ENCODE data around the gene MLKL.

MLKL gene

GRCh38 chr16:74718140-74718539 lies 17.5 kb upstream of the MLKL start:
- CTCF ChIA-PET = interaction anchor here (0.9 kb wide), 1 partner anchor 56 kb away, joined by 3 read pairs; the partner anchor contains the start of gene FA2H
- no peaks in the 10 kb centered on the region for H3K36me3 ChIP-seq (ENCODE audit: control insufficient read depth in 4 of 4, insufficient read depth in 4 of 4, low read length in 3 of 4)

GRCh38 chr16:74717367-74717766 lies 16.7 kb upstream of the MLKL start:
- H3K4me3 ChIP-seq (ENCODE audit: control insufficient read depth in 1 of 7, extremely low read depth in 1 of 7, insufficient read depth in 4 of 7, low read depth in 2 of 7, low read length in 6 of 7) = no peak overlapping the region
- no peaks in the 10 kb centered on the region for H3K36me3 ChIP-seq (ENCODE audit: control insufficient read depth in 4 of 4, insufficient read depth in 4 of 4, low read length in 3 of 4)
- ChIA-PET POLR2A (no interaction called here), CTCF (interaction anchor here (1.3 to 1.6 kb wide), 2 partner anchors 9 to 30 kb away, joined by 3 to 5 read pairs; no protein-coding TSS in a partner anchor)
- H3K27me3 ChIP-seq (replicated peaks in 2 of 5; ENCODE audit: control insufficient read depth in 4 of 5, insufficient read depth in 5 of 5, low read length in 4 of 5) = no peaks in the 10 kb centered on the region
- no peak overlapping the region for H3K27ac ChIP-seq (ENCODE audit: insufficient read depth in 1 of 2, low read depth in 1 of 2, low read length in 2 of 2, poor library complexity in 1 of 2, severe bottlenecking in 2 of 2)
- WGBS (ENCODE audit: insufficient coverage) = 98% methylated on average over 5 of the region's 7 CpGs
- peaks cover 0 to 4% (median 0%) of the 10 kb centered on the region in 4 experiments for H3K4me1 ChIP-seq (ENCODE audit: control extremely low read depth in 1 of 4, control insufficient read depth in 4 of 4, insufficient read depth in 4 of 4, low read length in 3 of 4)
- no peaks in the 10 kb centered on the region for H3K9me3 ChIP-seq (ENCODE audit: control extremely low read depth in 1 of 5, control insufficient read depth in 4 of 5, insufficient read depth in 2 of 5, low read depth in 1 of 5, low read length in 4 of 5)
- no peak for DNase-seq

More at GRCh38 chr16:74718140-74718539, 17.5 kb upstream of the MLKL start:
- POLR2A ChIA-PET = no interaction called here
- Histone ChIP-seq H3K27ac (ENCODE audit: insufficient read depth in 1 of 2, low read depth in 1 of 2, low read length in 2 of 2, poor library complexity in 1 of 2, severe bottlenecking in 2 of 2) (no peak overlapping the region), H3K4me3 (ENCODE audit: control insufficient read depth in 1 of 7, extremely low read depth in 1 of 7, insufficient read depth in 4 of 7, low read depth in 2 of 7, low read length in 6 of 7) (no peak overlapping the region), H3K9me3 (ENCODE audit: control extremely low read depth in 1 of 5, control insufficient read depth in 4 of 5, insufficient read depth in 2 of 5, low read depth in 1 of 5, low read length in 4 of 5) (no peaks in the 10 kb centered on the region), H3K27me3 (replicated peaks in 2 of 5; ENCODE audit: control insufficient read depth in 4 of 5, insufficient read depth in 5 of 5, low read length in 4 of 5) (no peaks in the 10 kb centered on the region), H3K4me1 (ENCODE audit: control extremely low read depth in 1 of 4, control insufficient read depth in 4 of 4, insufficient read depth in 4 of 4, low read length in 3 of 4) (peaks cover 0 to 5% (median under 1%) of the 10 kb centered on the region in 4 experiments)
- WGBS (ENCODE audit: insufficient coverage) = 96% methylated on average over 13 of the region's 13 CpGs
- DNase-seq = no peak

- Histone ChIP-seq H3K27ac (ENCODE audit: insufficient read depth in 1 of 2, low read depth in 1 of 2, low read length in 2 of 2, poor library complexity in 1 of 2, severe bottlenecking in 2 of 2) (no peak overlapping the region), H3K4me3 (ENCODE audit: control insufficient read depth in 1 of 7, extremely low read depth in 1 of 7, insufficient read depth in 4 of 7, low read depth in 2 of 7, low read length in 6 of 7) (no peak overlapping the region), H3K27me3 (replicated peaks in 2 of 5; ENCODE audit: control insufficient read depth in 4 of 5, insufficient read depth in 5 of 5, low read length in 4 of 5) (no peaks in the 10 kb centered on the region), H3K4me1 (ENCODE audit: control extremely low read depth in 1 of 4, control insufficient read depth in 4 of 4, insufficient read depth in 4 of 4, low read length in 3 of 4) (peaks cover 0 to under 1% (median 0%) of the 10 kb centered on the region in 4 experiments), H3K36me3 (ENCODE audit: control insufficient read depth in 4 of 4, insufficient read depth in 4 of 4, low read length in 3 of 4) (no peaks in the 10 kb centered on the region), H3K9me3 (ENCODE audit: control extremely low read depth in 1 of 5, control insufficient read depth in 4 of 5, insufficient read depth in 2 of 5, low read depth in 1 of 5, low read length in 4 of 5) (no peaks in the 10 kb centered on the region)
- POLR2A ChIA-PET = no interaction called here
- no peak for DNase-seq
- 93% methylated on average over 12 of the region's 15 CpGs for WGBS (ENCODE audit: insufficient coverage)
- CTCF ChIA-PET = interaction anchor here (0.8 to 1.6 kb wide), 3 partner anchors 10 to 31 kb away, joined by 3 to 5 read pairs (median 3); no protein-coding TSS in a partner anchor
Observed at GRCh38 chr16:74716355-74716754, 15.7 kb upstream of the MLKL start.

- Histone ChIP-seq H3K27ac (ENCODE audit: insufficient read depth in 1 of 2, low read depth in 1 of 2, low read length in 2 of 2, poor library complexity in 1 of 2, severe bottlenecking in 2 of 2) (no peak overlapping the region), H3K4me1 (ENCODE audit: control extremely low read depth in 1 of 4, control insufficient read depth in 4 of 4, insufficient read depth in 4 of 4, low read length in 3 of 4) (no peaks in the 10 kb centered on the region), H3K36me3 (ENCODE audit: control insufficient read depth in 4 of 4, insufficient read depth in 4 of 4, low read length in 3 of 4) (no peaks in the 10 kb centered on the region), H3K9me3 (ENCODE audit: control extremely low read depth in 1 of 5, control insufficient read depth in 4 of 5, insufficient read depth in 2 of 5, low read depth in 1 of 5, low read length in 4 of 5) (no peaks in the 10 kb centered on the region), H3K27me3 (replicated peaks in 2 of 5; ENCODE audit: control insufficient read depth in 4 of 5, insufficient read depth in 5 of 5, low read length in 4 of 5) (no peaks in the 10 kb centered on the region), H3K4me3 (ENCODE audit: control insufficient read depth in 1 of 7, extremely low read depth in 1 of 7, insufficient read depth in 4 of 7, low read depth in 2 of 7, low read length in 6 of 7) (no peak overlapping the region)
- ChIA-PET CTCF (interaction anchor here (1.0 to 6.9 kb wide), 3 partner anchors 8 to 149 kb away, joined by 3 to 98 read pairs (median 16); no protein-coding TSS in a partner anchor), POLR2A (no interaction called here)
- WGBS (ENCODE audit: insufficient coverage) = 90% methylated on average over 5 of the region's 10 CpGs
- DNase-seq = no peak
Observed at GRCh38 chr16:74713876-74714275, 13.2 kb upstream of the MLKL start.

- Histone ChIP-seq H3K27me3 (replicated peaks in 2 of 5; ENCODE audit: control insufficient read depth in 4 of 5, insufficient read depth in 5 of 5, low read length in 4 of 5) (no peaks in the 10 kb centered on the region), H3K9me3 (ENCODE audit: control extremely low read depth in 1 of 5, control insufficient read depth in 4 of 5, insufficient read depth in 2 of 5, low read depth in 1 of 5, low read length in 4 of 5) (no peaks in the 10 kb centered on the region), H3K4me3 (ENCODE audit: control insufficient read depth in 1 of 7, extremely low read depth in 1 of 7, insufficient read depth in 4 of 7, low read depth in 2 of 7, low read length in 6 of 7) (no peak overlapping the region), H3K4me1 (ENCODE audit: control extremely low read depth in 1 of 4, control insufficient read depth in 4 of 4, insufficient read depth in 4 of 4, low read length in 3 of 4) (peaks cover 0 to 4% (median 0%) of the 10 kb centered on the region in 4 experiments), H3K27ac (ENCODE audit: insufficient read depth in 1 of 2, low read depth in 1 of 2, low read length in 2 of 2, poor library complexity in 1 of 2, severe bottlenecking in 2 of 2) (no peak overlapping the region), H3K36me3 (ENCODE audit: control insufficient read depth in 4 of 4, insufficient read depth in 4 of 4, low read length in 3 of 4) (no peaks in the 10 kb centered on the region)
- ChIA-PET CTCF (interaction anchor here (1.5 to 6.9 kb wide), 3 partner anchors 12 to 149 kb away, joined by 10 to 98 read pairs (median 16); no protein-coding TSS in a partner anchor), POLR2A (no interaction called here)
- 95% methylated on average over 5 of the region's 10 CpGs for WGBS (ENCODE audit: insufficient coverage)
- DNase-seq = no peak
Observed at GRCh38 chr16:74713325-74713724, 12.7 kb upstream of the MLKL start.

DNA sequence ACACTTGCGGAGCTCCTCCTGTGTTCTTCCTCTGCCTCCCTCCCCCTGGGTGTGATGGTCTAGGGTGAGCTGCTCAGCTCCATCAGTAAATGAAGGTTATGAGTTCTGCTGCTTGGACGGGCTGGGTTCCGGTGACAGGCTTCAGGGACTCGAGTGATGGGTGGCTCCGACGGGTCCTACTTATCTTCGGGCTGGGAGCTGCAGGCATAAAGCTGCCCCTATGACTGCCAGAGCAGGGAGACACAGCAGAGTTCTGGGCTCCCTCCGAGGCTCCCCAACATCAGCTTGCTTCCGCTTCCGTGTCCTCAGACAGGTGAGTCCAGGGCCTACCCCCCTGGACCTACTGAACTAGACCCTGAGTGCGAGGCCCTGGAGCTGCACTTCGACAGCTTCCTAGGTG lies 11.3 kb upstream of the MLKL start:
- Histone ChIP-seq H3K9me3 (ENCODE audit: control extremely low read depth in 1 of 5, control insufficient read depth in 4 of 5, insufficient read depth in 2 of 5, low read depth in 1 of 5, low read length in 4 of 5) (no peaks in the 10 kb centered on the region), H3K4me1 (ENCODE audit: control extremely low read depth in 1 of 4, control insufficient read depth in 4 of 4, insufficient read depth in 4 of 4, low read length in 3 of 4) (peaks cover 0 to 4% (median 0%) of the 10 kb centered on the region in 4 experiments), H3K27me3 (replicated peaks in 2 of 5; ENCODE audit: control insufficient read depth in 4 of 5, insufficient read depth in 5 of 5, low read length in 4 of 5) (no peaks in the 10 kb centered on the region), H3K4me3 (ENCODE audit: control insufficient read depth in 1 of 7, extremely low read depth in 1 of 7, insufficient read depth in 4 of 7, low read depth in 2 of 7, low read length in 6 of 7) (no peak overlapping the region), H3K36me3 (ENCODE audit: control insufficient read depth in 4 of 4, insufficient read depth in 4 of 4, low read length in 3 of 4) (no peaks in the 10 kb centered on the region), H3K27ac (ENCODE audit: insufficient read depth in 1 of 2, low read depth in 1 of 2, low read length in 2 of 2, poor library complexity in 1 of 2, severe bottlenecking in 2 of 2) (no peak overlapping the region)
- DNase-seq = no peak
- 96% methylated on average over 12 of the region's 12 CpGs for WGBS (ENCODE audit: insufficient coverage)
- POLR2A ChIA-PET = interaction anchor here (1.4 kb wide), 1 partner anchor 11 kb away, joined by 4 read pairs; the partner anchor contains the start of gene MLKL
- CTCF ChIA-PET = interaction anchor here (1.0 to 6.9 kb wide), 9 partner anchors 9 to 151 kb away, joined by 3 to 98 read pairs (median 6); partner anchors contain the start of gene MLKL

DNA sequence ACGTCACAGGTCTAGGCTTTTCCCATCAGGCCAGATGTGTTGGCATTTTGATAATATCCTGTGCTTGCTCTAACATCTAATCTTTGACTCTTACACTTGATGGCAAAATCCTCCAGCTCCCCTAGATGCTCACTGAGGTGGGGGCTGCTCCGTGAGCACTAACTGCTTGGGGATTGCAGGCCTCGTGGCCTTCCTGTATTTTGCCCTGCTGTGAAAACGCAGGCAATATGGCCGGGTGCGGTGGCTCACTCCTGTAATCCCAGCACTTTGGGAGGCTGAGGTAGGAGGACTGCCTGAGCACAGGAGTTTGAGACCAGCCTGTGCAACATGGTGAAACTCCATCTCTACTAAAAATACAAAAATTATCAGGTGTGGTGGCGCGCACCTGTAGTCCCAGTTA lies 9.7 kb upstream of the MLKL start:
- Histone ChIP-seq H3K4me1 (ENCODE audit: control extremely low read depth in 1 of 4, control insufficient read depth in 4 of 4, insufficient read depth in 4 of 4, low read length in 3 of 4) (peaks cover 0 to 4% (median 0%) of the 10 kb centered on the region in 4 experiments), H3K27me3 (replicated peaks in 2 of 5; ENCODE audit: control insufficient read depth in 4 of 5, insufficient read depth in 5 of 5, low read length in 4 of 5) (no peaks in the 10 kb centered on the region), H3K36me3 (ENCODE audit: control insufficient read depth in 4 of 4, insufficient read depth in 4 of 4, low read length in 3 of 4) (no peaks in the 10 kb centered on the region), H3K9me3 (ENCODE audit: control extremely low read depth in 1 of 5, control insufficient read depth in 4 of 5, insufficient read depth in 2 of 5, low read depth in 1 of 5, low read length in 4 of 5) (no peaks in the 10 kb centered on the region), H3K27ac (ENCODE audit: insufficient read depth in 1 of 2, low read depth in 1 of 2, low read length in 2 of 2, poor library complexity in 1 of 2, severe bottlenecking in 2 of 2) (no peak overlapping the region), H3K4me3 (ENCODE audit: control insufficient read depth in 1 of 7, extremely low read depth in 1 of 7, insufficient read depth in 4 of 7, low read depth in 2 of 7, low read length in 6 of 7) (no peak overlapping the region)
- ChIA-PET CTCF (interaction anchor here (0.5 to 6.9 kb wide), 14 partner anchors 10 to 703 kb away, joined by 3 to 98 read pairs (median 4); partner anchors contain the start of gene MLKL), POLR2A (no interaction called here)
- 98% methylated on average over 8 of the region's 8 CpGs for WGBS (ENCODE audit: insufficient coverage)
- no peak for DNase-seq
